ENCODE results near the gene GOSR2. TPM values are rescaled to one million over a fixed set of nuclear protein-coding genes. Genes with fewer than 3 reads are reported as not detected.
A peak's percentile ranks its signal among the peaks of the same experiment; 100 is the strongest.

Gene GOSR2
- total and polyA plus RNA-seq, 2 of the 13 experiments (the other 11 are each of a cell fraction or from before 2014, with no cell fraction given), result 61.5 to 63.9 TPM

DNA sequence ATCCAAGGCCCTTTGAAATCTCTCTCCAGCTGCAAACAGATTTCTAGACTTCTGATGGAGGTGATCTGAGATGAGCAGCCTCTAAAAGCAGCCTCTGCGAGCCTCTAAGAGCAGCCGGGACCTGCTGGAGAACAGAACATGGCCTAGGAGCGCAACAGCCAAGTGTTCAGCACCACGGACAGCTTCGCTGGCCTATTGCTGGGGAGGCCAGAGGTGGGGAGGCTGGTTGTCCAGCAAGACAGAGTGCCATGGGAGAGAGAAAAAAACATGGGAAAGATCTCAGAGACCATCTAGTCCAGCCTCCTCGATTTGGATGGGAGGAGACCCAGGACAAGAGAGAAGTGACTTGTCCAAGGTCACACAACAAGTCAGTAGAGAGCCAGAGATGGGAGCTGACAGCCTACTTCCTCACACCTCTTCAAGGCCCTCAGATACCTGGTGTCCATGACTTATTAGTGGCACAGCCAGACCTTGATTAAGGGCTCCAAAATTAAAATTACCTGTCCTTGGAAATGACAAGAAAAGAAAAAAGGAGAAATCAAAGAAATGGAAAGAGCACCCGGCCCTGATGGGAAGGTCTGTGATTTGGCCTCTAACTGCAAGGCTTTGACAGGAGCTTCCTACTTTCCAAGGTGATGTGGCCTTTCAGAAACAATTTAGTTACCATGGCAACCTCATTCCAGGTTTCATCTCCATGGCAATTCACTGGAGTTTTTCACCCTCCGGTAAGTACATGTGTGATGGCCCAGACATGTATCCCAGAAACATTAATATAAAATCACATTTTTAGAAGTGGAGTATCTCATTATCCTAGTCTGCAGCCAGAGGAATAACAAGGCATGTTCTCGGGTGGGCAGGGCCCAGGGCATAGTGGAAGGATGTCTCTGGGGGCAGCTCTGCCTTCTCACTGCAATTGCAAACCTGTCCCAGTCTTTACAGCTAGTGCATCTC is 41.6 kb downstream of the GOSR2 start (continued):
- TF ChIP-seq ZNF792 (CRISPR knock-in tag; IDR thresholded peaks at IDR 0.05) (0 out of 2 replicates have a peak, but pooled peaks have one; percentile 31), SMAD3 (CRISPR knock-in tag; IDR thresholded peaks at IDR 0.05) (0 out of 2 replicates have a peak, but pooled peaks have one; percentile 41), ZBTB42 (CRISPR knock-in tag; IDR thresholded peaks at IDR 0.05) (no peak), ESRRA (CRISPR knock-in tag; IDR thresholded peaks at IDR 0.05; ENCODE audit: low read depth) (no peak), KLF16 (CRISPR knock-in tag; IDR thresholded peaks at IDR 0.05) (0 out of 4 replicates have a peak, but pooled peaks of 1 of the 2 experiments have one; percentile 42), RCOR2 (CRISPR knock-in tag; IDR thresholded peaks at IDR 0.05) (no peak), ZNF335 (CRISPR knock-in tag; IDR thresholded peaks at IDR 0.05) (0 out of 2 replicates have a peak, but pooled peaks have one; percentile 44), NFATC3 (CRISPR knock-in tag; IDR thresholded peaks at IDR 0.05) (no peak), U2AF2 (IDR thresholded peaks at IDR 0.05; ENCODE audit: low read depth, low read length) (no peak), HES4 (CRISPR knock-in tag; IDR thresholded peaks at IDR 0.05; ENCODE audit: borderline replicate concordance) (0 out of 2 replicates have a peak, but pooled peaks have one; percentile 31)
- TF ChIP-seq, protein P1, sequence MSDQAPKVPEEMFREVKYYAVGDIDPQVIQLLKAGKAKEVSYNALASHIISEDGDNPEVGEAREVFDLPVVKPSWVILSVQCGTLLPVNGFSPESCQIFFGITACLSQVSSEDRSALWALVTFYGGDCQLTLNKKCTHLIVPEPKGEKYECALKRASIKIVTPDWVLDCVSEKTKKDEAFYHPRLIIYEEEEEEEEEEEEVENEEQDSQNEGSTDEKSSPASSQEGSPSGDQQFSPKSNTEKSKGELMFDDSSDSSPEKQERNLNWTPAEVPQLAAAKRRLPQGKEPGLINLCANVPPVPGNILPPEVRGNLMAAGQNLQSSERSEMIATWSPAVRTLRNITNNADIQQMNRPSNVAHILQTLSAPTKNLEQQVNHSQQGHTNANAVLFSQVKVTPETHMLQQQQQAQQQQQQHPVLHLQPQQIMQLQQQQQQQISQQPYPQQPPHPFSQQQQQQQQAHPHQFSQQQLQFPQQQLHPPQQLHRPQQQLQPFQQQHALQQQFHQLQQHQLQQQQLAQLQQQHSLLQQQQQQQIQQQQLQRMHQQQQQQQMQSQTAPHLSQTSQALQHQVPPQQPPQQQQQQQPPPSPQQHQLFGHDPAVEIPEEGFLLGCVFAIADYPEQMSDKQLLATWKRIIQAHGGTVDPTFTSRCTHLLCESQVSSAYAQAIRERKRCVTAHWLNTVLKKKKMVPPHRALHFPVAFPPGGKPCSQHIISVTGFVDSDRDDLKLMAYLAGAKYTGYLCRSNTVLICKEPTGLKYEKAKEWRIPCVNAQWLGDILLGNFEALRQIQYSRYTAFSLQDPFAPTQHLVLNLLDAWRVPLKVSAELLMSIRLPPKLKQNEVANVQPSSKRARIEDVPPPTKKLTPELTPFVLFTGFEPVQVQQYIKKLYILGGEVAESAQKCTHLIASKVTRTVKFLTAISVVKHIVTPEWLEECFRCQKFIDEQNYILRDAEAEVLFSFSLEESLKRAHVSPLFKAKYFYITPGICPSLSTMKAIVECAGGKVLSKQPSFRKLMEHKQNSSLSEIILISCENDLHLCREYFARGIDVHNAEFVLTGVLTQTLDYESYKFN (CRISPR knock-in tag; conservative IDR thresholded peaks at IDR 0.05), result 0 out of 2 replicates have a peak, but pooled peaks have one; percentile 11
- TF ChIP-seq, protein P2, sequence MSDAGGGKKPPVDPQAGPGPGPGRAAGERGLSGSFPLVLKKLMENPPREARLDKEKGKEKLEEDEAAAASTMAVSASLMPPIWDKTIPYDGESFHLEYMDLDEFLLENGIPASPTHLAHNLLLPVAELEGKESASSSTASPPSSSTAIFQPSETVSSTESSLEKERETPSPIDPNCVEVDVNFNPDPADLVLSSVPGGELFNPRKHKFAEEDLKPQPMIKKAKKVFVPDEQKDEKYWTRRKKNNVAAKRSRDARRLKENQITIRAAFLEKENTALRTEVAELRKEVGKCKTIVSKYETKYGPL (CRISPR knock-in tag; IDR thresholded peaks at IDR 0.05), result no peak
- TF ChIP-seq, protein P3, sequence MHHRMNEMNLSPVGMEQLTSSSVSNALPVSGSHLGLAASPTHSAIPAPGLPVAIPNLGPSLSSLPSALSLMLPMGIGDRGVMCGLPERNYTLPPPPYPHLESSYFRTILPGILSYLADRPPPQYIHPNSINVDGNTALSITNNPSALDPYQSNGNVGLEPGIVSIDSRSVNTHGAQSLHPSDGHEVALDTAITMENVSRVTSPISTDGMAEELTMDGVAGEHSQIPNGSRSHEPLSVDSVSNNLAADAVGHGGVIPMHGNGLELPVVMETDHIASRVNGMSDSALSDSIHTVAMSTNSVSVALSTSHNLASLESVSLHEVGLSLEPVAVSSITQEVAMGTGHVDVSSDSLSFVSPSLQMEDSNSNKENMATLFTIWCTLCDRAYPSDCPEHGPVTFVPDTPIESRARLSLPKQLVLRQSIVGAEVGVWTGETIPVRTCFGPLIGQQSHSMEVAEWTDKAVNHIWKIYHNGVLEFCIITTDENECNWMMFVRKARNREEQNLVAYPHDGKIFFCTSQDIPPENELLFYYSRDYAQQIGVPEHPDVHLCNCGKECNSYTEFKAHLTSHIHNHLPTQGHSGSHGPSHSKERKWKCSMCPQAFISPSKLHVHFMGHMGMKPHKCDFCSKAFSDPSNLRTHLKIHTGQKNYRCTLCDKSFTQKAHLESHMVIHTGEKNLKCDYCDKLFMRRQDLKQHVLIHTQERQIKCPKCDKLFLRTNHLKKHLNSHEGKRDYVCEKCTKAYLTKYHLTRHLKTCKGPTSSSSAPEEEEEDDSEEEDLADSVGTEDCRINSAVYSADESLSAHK (CRISPR knock-in tag; IDR thresholded peaks at IDR 0.05; ENCODE audit: borderline replicate concordance), result no peak
- TF ChIP-seq, protein P4, sequence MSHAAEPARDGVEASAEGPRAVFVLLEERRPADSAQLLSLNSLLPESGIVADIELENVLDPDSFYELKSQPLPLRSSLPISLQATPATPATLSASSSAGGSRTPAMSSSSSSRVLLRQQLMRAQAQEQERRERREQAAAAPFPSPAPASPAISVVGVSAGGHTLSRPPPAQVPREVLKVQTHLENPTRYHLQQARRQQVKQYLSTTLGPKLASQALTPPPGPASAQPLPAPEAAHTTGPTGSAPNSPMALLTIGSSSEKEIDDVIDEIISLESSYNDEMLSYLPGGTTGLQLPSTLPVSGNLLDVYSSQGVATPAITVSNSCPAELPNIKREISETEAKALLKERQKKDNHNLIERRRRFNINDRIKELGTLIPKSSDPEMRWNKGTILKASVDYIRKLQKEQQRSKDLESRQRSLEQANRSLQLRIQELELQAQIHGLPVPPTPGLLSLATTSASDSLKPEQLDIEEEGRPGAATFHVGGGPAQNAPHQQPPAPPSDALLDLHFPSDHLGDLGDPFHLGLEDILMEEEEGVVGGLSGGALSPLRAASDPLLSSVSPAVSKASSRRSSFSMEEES (CRISPR knock-in tag; IDR thresholded peaks at IDR 0.05), result 0 out of 2 replicates have a peak, but pooled peaks have one; percentile 46
- TF ChIP-seq, protein P5, sequence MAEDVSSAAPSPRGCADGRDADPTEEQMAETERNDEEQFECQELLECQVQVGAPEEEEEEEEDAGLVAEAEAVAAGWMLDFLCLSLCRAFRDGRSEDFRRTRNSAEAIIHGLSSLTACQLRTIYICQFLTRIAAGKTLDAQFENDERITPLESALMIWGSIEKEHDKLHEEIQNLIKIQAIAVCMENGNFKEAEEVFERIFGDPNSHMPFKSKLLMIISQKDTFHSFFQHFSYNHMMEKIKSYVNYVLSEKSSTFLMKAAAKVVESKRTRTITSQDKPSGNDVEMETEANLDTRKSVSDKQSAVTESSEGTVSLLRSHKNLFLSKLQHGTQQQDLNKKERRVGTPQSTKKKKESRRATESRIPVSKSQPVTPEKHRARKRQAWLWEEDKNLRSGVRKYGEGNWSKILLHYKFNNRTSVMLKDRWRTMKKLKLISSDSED (CRISPR knock-in tag; IDR thresholded peaks at IDR 0.05), result no peak
- TF ChIP-seq, protein P6, sequence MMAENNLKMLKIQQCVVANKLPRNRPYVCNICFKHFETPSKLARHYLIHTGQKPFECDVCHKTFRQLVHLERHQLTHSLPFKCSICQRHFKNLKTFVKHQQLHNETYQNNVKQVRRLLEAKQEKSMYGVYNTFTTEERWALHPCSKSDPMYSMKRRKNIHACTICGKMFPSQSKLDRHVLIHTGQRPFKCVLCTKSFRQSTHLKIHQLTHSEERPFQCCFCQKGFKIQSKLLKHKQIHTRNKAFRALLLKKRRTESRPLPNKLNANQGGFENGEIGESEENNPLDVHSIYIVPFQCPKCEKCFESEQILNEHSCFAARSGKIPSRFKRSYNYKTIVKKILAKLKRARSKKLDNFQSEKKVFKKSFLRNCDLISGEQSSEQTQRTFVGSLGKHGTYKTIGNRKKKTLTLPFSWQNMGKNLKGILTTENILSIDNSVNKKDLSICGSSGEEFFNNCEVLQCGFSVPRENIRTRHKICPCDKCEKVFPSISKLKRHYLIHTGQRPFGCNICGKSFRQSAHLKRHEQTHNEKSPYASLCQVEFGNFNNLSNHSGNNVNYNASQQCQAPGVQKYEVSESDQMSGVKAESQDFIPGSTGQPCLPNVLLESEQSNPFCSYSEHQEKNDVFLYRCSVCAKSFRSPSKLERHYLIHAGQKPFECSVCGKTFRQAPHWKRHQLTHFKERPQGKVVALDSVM (CRISPR knock-in tag; IDR thresholded peaks at IDR 0.05), result no peak; the same call in 1 of the 2 replicates

All from HepG2 (cell line).